HepG2 (cell line): ENCODE measurements around the gene MBLAC1. TPM values are rescaled to one million over a fixed set of nuclear protein-coding genes. Genes with fewer than 3 reads are reported as not detected.

ENCODE experiments used
- AHDC1 ChIP-seq: sonication (generic); formaldehyde crosslinking; IDR thresholded peaks from 2 replicates; pipeline ENCODE4 v1.5.1; 2020; ENCODE audit warnings: mild to moderate bottlenecking, missing genetic modification reagents, borderline replicate concordance
- ATF7 ChIP-seq, 2 experiments: fragments of 450-650 bp in 1 of 2; sonication (generic) in 1 of 2; formaldehyde crosslinking in 1 of 2; IDR thresholded peaks; 2 replicates each; pipeline versions ENCODE4 v1.4.0 to v1.6.1; 2016 to 2020; ENCODE audit warnings: antibody characterized with exemption in 1 of 2, mild to moderate bottlenecking in 1 of 2, missing genetic modification reagents in 1 of 2
- KDM4B ChIP-seq: sonication (generic); formaldehyde crosslinking; IDR thresholded peaks from 2 replicates; pipeline ENCODE4 v1.4.0; 2020; ENCODE audit warnings: missing genetic modification reagents
- KLF13 ChIP-seq: sonication (generic); formaldehyde crosslinking; IDR thresholded peaks from 2 replicates; pipeline ENCODE4 v1.4.0; 2020; ENCODE audit warnings: mild to moderate bottlenecking, missing genetic modification reagents
- MZF1 ChIP-seq: sonication (generic); formaldehyde crosslinking; IDR thresholded peaks from 2 replicates; pipeline ENCODE4 v1.8.1; 2023; ENCODE audit warnings: mild to moderate bottlenecking, missing genetic modification reagents, borderline replicate concordance
- POLR2AphosphoS2 ChIP-seq: IDR thresholded peaks from 2 replicates; pipeline ENCODE4 v1.6.1; 2011; ENCODE audit warnings: low read depth, low read length, improper control_type of control experiment
- SRSF1 ChIP-seq: fragments of 200-400 bp; formaldehyde crosslinking; optimal IDR thresholded peaks from 2 replicates; pipeline ENCODE3; 2017; ENCODE audit warnings: mild to moderate bottlenecking, low read depth, low read length, moderate library complexity
- THAP11 ChIP-seq: IDR thresholded peaks from 2 replicates; pipeline ENCODE4 v1.6.1; 2016; ENCODE audit warnings: missing biosample characterization, missing genetic modification reagents
- ZFP37 ChIP-seq: sonication (generic); formaldehyde crosslinking; IDR thresholded peaks from 2 replicates; pipeline ENCODE4 v1.4.0; 2020; ENCODE audit warnings: missing genetic modification reagents, borderline replicate concordance
- ZFX ChIP-seq: sonication (generic); formaldehyde crosslinking; IDR thresholded peaks from 2 replicates; pipeline ENCODE4 v1.4.0; 2020; ENCODE audit warnings: mild to moderate bottlenecking, low read depth, missing genetic modification reagents, moderate library complexity
- ZNF121 ChIP-seq: sonication (generic); formaldehyde crosslinking; IDR thresholded peaks from 2 replicates; pipeline ENCODE4 v1.5.0; 2020; ENCODE audit warnings: mild to moderate bottlenecking, missing genetic modification reagents
- ZNF143 ChIP-seq: sonication (generic); formaldehyde crosslinking; IDR thresholded peaks from 2 replicates; pipeline ENCODE4 v1.4.0; 2020; ENCODE audit warnings: missing genetic modification reagents
- ZNF550 ChIP-seq: sonication (generic); formaldehyde crosslinking; IDR thresholded peaks from 2 replicates; pipeline ENCODE4 v1.4.0; 2020; ENCODE audit warnings: mild to moderate bottlenecking, missing genetic modification reagents, borderline replicate concordance
- ZNF619 ChIP-seq: sonication (generic); formaldehyde crosslinking; IDR thresholded peaks from 2 replicates; pipeline ENCODE4 v1.4.0; 2020; ENCODE audit warnings: mild to moderate bottlenecking, missing genetic modification reagents
- ZNF720 ChIP-seq: sonication (generic); formaldehyde crosslinking; IDR thresholded peaks from 2 replicates; pipeline ENCODE4 v1.4.0; 2020; ENCODE audit warnings: missing genetic modification reagents
- ZNF777 ChIP-seq: sonication (generic); formaldehyde crosslinking; IDR thresholded peaks from 2 replicates; pipeline ENCODE4 v1.4.0; 2020; ENCODE audit warnings: missing genetic modification reagents
- ZSCAN21 ChIP-seq: sonication (generic); formaldehyde crosslinking; IDR thresholded peaks from 2 replicates; pipeline ENCODE4 v1.8.0; 2022; ENCODE audit warnings: mild to moderate bottlenecking, missing genetic modification reagents, moderate library complexity, borderline replicate concordance
- polyA plus RNA-seq, 8 experiments: library from polyadenylated mRNA; depleted of rRNA in 3 of 8; stranded (reverse) in 7 of 8; unstranded in 1 of 8; fragments of >200 nt; fragmentation: Illumina TruSeq in 4 of 8; extraction: Trizol in 4 of 8; gene quantifications; 2 replicates each; pipeline versions ENCODE4 v1.2.1 to v1.2.3, GENCODE V29; 2011 to 2016; ENCODE audit warnings: low read depth in 4 of 8, missing spikeins in 1 of 8, mixed read lengths in 1 of 8; ENCODE audit not compliant: insufficient read depth in 1 of 8
- total RNA-seq, 5 experiments: library from RNA; depleted of rRNA; stranded (reverse); fragments of >200 nt; fragmentation: Illumina TruSeq; extraction: Trizol; gene quantifications; 2 replicates each; pipeline ENCODE4 v1.2.3, GENCODE V29; 2016; ENCODE audit warnings: low read depth in 1 of 5
- TF ChIP-seq, protein P1 (sequence below): sonication (generic); formaldehyde crosslinking; conservative IDR thresholded peaks from 2 replicates; pipeline ENCODE4 v1.8.0; 2022; ENCODE audit warnings: mild to moderate bottlenecking, moderate library complexity, missing genetic modification reagents
- TF ChIP-seq, protein P2 (sequence below): IDR thresholded peaks from 2 replicates; pipeline ENCODE4 v1.6.1; 2016; ENCODE audit warnings: missing genetic modification reagents, missing compliant biosample characterization
- TF ChIP-seq, protein P3 (sequence below): sonication (generic); formaldehyde crosslinking; IDR thresholded peaks from 2 replicates; pipeline ENCODE4 v1.4.0; 2020; ENCODE audit warnings: mild to moderate bottlenecking, missing genetic modification reagents
- TF ChIP-seq, protein P4 (sequence below): sonication (generic); formaldehyde crosslinking; IDR thresholded peaks from 2 replicates; pipeline ENCODE4 v1.4.0; 2020; ENCODE audit warnings: mild to moderate bottlenecking, missing genetic modification reagents

Gene MBLAC1
- total and polyA plus RNA-seq, 2 of the 13 experiments (the other 11 are each of a cell fraction or from before 2014, with no cell fraction given): 0.79 to 2.1 TPM

DNA sequence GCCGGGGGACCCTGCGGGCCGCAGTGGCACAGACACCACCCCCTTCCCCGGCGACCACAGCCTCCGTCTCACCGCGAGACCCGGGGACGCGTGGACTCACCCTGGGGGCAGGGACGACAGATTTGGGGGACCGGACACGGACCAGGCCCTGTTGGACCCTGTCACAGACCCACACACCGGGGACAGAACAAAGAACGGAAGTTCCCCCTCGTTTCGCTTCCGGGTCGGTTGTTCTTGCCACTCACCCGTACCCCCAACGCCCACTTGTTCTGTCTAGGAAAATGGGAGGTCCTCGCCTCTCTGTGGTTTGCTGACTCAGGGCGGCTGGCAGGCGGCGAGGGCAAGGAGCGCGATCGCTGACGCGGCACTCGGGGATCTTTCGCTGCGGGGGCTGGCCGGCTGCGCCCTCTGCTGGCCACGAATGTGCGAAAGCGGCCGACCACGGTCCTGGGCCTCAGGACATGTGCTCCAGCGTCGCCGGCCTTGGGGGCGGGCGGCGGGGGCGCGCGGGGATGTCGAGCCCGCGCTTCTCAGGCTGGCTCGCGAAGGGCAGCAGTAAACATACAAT lies 45.1 kb upstream of the MBLAC1 start, which contains the start of gene ZNF3 (continued):
- TF ChIP-seq SRSF1 (no peak), ZFX (CRISPR knock-in tag) (peak; percentile 96), ZNF619 (peak; percentile 54), ZNF777 (CRISPR knock-in tag) (no peak; the same call in 1 of the 2 replicates), POLR2AphosphoS2 (peak; percentile 82; the same call in 1 of the 2 replicates), ZNF143 (CRISPR knock-in tag) (peak; percentile 36; the same call in 1 of the 2 replicates), AHDC1 (CRISPR knock-in tag) (peak; percentile 59; the same call in 1 of the 2 replicates), ATF7 (IDR thresholded peaks at IDR 0.05) (no peak), ATF7 (CRISPR knock-in tag; IDR thresholded peaks at IDR 0.05) (peak; percentile 43; the same call in 1 of the 2 replicates), ZNF720 (CRISPR knock-in tag) (no peak), MZF1 (CRISPR knock-in tag) (no peak), KLF13 (CRISPR knock-in tag) (no peak), THAP11 (peak; percentile 94), ZSCAN21 (CRISPR knock-in tag) (peak; percentile 85), ZFP37 (CRISPR knock-in tag) (no peak), KDM4B (CRISPR knock-in tag) (peak; percentile 52; the same call in 1 of the 2 replicates), ZNF550 (CRISPR knock-in tag) (peak; percentile 81; the same call in 1 of the 2 replicates), ZNF121 (peak; percentile 51; the same call in 1 of the 2 replicates)
- TF ChIP-seq, protein P1, sequence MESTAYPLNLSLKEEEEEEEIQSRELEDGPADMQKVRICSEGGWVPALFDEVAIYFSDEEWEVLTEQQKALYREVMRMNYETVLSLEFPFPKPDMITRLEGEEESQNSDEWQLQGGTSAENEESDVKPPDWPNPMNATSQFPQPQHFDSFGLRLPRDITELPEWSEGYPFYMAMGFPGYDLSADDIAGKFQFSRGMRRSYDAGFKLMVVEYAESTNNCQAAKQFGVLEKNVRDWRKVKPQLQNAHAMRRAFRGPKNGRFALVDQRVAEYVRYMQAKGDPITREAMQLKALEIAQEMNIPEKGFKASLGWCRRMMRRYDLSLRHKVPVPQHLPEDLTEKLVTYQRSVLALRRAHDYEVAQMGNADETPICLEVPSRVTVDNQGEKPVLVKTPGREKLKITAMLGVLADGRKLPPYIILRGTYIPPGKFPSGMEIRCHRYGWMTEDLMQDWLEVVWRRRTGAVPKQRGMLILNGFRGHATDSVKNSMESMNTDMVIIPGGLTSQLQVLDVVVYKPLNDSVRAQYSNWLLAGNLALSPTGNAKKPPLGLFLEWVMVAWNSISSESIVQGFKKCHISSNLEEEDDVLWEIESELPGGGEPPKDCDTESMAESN (CRISPR knock-in tag): peak; percentile 91
- TF ChIP-seq, protein P2, sequence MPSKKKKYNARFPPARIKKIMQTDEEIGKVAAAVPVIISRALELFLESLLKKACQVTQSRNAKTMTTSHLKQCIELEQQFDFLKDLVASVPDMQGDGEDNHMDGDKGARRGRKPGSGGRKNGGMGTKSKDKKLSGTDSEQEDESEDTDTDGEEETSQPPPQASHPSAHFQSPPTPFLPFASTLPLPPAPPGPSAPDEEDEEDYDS: peak; percentile 80; the same call in 1 of the 2 replicates
- TF ChIP-seq, protein P3, sequence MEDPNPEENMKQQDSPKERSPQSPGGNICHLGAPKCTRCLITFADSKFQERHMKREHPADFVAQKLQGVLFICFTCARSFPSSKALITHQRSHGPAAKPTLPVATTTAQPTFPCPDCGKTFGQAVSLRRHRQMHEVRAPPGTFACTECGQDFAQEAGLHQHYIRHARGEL (CRISPR knock-in tag): peak; percentile 77; the same call in 1 of the 2 replicates
- TF ChIP-seq, protein P4, sequence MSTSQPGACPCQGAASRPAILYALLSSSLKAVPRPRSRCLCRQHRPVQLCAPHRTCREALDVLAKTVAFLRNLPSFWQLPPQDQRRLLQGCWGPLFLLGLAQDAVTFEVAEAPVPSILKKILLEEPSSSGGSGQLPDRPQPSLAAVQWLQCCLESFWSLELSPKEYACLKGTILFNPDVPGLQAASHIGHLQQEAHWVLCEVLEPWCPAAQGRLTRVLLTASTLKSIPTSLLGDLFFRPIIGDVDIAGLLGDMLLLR (CRISPR knock-in tag): peak; percentile 90
